Femur (tissue), 1 donor: ENCODE measurements around the gene GBP5.
"Not testable (repeated sequence)": the region's sequence is repeated elsewhere in the genome, so short reads cannot be mapped to it uniquely, and the experiment has no call there.

Experiments
- DNase-seq: peaks from one replicate; pipeline ENCODE4 v3.0.0-alpha.2; 2017

The GBP5 gene

DNA sequence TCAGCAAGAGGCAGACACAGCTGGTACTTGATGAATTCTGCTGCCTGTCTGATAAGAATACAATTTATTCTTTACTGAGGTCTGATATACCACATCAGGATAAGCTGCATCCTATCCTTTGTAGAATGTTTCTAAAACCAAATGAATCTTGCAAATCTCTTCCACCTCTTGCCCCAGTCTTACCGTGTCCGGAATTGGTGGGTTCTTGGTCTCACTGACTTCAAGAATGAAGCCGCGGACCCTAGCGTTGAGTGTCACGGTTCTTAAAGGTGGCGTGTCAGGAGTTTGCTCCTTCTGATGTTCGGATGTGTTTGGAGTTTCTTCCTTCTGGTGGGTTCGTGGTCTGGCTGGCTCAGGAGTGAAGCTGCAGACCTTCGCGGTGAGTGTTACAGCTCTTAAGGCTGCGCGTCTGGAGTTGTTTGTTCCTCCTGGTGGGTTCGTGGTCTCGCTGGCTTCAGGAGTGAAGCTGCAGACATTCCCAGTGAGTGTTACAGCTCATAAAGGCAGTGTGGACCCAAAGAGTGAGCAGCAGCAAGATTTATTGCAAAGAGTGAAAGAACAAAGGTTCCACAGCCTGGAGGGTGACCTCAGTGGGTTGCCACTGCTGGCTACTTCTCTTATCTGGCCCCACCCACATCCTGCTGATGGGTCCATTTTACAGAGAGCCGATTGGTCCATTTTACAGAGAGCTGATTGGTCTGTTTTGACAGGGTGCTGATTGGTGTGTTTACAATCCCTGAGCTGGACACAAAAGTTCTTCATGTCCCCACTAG, at the start of gene GBP5:
Gene GBP5, minus strand, starts transcription at position 592 of the 773 bp plus-strand sequence. CDS start 3,305 bp downstream, outside the sequence.
- not testable (repeated sequence) for DNase-seq

GRCh38 chr1:89322402-89322801, 49.7 kb upstream of the GBP5 start:
- no peak for DNase-seq

DNA sequence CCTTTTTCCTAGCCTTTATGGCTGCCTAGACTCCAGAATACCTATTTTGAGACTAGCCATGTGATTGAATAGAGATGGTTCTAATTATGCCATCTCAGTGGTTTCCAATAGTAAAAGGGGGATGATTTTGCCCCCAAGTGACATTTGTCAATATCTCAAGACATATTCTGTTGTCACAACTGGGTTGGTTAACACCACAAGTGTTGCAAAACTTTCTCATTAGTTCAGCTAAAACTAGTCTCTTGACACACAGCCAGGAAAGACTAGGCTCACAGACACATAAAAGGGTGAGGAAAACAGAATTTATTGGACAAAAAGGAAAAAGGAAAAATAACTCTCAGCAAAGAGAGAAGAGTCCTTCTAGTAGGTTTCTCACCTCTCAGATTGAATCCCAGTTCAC, 39.9 kb upstream of the GBP5 start:
- DNase-seq: no peak

DNA sequence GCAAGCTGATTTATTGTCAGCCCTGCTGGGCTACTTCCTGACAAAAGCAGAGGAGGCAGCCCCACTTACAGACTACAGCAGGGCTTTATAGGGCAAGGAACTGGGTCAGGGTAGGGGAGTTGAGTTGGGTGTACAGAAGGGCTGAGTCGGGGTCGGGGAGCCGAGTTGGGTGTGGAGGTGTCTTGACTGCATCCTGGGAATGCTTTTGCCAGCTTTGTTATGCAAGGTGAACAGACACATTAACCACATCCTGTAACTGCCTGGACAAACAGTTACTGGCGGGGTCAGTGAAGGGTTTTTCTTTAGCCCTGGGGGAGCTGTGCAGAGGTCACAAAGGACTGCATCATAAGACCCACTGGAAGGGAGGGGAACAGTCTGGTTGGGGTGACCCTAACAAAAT, 39.1 kb upstream of the GBP5 start:
- DNase-seq: no peak

DNA sequence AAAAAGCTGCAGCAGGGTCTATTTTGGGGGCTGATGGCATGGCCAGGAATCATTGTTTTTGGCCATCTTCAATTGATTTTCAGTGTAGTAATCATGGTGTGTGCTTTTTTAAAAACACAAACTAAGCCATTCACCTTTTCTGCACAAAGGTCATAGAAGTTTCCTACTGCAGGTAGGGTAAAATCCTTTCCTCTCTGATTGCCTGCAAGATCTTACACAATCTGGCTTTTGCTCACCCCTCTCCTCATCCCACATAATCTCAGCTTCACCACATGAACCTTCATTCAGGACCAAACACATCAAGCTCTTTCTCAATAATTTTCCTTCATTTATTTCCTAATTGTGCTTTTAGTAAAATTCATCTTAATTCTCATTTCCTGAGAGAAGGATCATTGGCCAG, 38.3 kb upstream of the GBP5 start:
- no peak for DNase-seq

DNA sequence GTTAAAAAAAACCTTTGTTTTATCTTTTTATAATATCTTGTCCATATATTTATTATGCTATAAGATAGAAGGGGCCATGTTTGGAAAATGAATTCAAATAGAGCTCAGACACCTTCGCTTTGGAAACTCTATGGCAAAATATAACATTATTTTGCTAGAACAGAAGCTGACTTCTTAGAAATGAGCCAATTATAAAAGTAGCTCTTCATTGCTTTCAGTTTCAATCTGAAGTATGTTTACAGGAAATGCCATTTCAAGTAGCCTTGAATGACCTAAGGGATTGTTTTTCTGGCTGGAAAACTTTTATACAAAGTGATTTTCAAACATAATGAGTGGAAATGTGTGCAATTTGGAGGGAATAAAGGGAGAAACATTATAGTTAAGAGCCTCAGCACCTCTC, 37.8 kb upstream of the GBP5 start:
- no peak for DNase-seq

GRCh38 chr1:89309828-89310227, 37.2 kb upstream of the GBP5 start:
- DNase-seq: no peak

DNA sequence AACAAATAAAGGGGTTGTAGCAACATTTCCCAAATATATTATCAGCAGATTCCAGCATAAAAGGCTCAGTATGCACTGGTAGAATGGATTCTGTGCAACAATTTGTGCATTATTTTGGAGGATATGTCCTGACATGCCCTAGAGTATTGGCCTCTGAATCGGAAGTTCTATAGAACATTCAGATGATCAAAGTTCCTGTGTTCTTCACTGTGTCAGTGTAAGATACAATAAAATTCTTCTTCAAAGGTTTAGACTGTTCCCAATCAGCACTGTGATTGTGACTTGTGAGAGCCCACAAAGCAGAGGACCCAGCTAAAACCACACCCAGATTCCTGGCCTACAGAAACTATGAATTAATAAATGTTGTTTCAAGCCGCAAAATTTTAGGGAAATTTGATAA, 33.6 kb upstream of the GBP5 start:
- DNase-seq: no peak

DNA sequence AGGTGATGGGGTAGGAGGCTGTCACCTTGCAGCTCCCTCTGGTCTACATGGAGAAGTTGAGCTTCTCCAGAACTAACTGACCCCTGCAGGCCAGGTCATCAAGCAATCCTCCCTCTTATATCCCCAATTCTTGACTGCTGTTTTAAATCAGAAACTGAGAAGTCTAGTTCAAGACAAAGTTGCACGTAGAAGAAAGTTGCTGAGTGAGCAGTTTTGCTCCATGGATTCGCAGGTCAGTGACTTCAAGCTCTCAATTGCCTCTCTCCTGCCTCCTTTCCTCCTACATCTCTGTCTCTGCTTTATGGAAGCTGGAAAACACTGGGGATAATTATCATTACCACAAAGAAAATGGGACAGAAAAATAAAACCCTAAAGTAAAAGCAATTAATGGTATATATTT, 32.8 kb upstream of the GBP5 start:
- DNase-seq: no peak

- no peak for DNase-seq
Observed at GRCh38 chr1:89304572-89305230, 32.0 kb upstream of the GBP5 start.

DNA sequence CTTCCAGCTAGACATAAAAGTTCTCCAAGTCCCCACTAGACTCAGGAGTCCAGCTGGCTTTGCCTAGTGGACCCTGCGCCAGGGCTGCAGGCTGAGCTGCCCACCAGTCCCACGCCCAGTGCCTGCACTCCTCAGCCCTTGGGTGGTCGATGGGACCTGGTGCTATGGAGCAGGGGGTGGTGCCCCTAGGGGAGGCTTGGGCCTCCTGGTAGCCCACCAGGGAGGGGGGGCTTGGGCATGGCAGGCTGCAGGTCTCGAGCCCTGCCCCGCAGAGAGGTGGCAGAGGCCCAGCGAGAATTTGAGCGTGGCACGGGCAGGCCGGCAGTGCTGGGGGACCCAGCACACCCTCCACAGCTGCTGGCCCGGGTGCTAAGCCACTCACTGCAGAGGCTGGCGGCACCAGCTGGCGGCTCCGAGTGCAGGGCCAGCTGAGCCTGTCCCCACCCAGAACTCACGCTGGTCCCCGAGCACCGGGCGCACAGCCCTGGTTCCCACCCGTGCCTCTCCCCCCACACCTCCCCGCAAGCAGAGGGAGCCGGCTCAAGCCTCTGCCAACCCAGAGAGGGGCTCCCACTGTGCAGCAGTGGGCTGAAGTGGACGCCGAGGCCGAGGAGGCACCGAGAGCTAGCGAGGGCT, 30.2 kb upstream of the GBP5 start:
- no peak for DNase-seq

DNA sequence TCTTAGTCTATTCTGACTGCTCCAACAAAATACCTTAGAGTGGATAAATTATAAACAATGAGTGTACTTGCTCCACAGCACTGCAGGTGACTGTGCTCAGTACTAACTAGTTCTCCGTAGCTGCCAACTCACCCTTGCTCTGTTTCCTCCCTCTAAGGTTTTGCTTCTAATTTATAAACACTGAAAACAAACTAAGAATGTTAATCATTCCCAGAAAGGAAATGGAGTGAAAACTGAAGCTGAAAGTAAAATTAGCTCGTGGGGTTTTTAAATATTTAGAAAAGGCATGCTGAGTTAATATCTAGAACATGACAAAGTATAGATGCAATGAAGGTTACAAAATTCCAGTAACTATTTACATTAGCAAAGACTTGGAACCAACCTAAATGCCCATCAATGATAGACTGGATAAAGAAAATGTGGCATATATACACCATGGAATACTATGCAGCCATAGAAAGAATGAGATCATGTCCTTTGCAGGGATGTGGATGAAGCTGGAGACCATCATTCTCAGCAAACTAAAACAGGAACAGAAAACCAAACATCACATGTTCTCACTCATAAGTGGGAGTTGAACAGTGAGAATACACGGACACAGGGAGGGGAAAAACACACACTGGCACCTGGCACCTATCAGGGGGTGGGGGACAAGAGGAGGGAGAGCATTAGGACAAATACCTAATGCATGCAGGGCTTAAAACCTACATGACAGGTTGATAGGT, 27.2 kb upstream of the GBP5 start:
- not testable (repeated sequence) for DNase-seq

DNA sequence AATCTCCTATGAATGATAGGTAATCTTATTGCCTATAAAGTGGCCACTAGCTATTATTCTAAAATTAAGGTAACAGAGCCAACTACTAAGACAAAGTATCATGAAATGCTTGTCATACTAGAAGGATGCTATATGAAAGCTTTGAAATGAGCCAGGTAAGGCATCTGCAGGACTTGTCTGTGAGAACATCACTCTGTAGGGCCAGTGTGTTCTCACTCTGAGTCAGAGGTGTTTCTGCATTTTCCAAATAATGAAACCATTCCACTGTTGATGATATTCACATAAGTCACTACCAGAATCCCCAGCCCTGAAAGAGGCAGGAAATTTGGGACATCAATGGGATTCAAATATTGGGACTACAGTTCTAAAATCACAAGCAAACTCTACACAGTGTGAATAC, 25.8 kb upstream of the GBP5 start:
- no peak for DNase-seq

- DNase-seq: no peak
Observed at GRCh38 chr1:89295187-89295586, 22.5 kb upstream of the GBP5 start.

- DNase-seq: no peak
Observed at GRCh38 chr1:89291276-89291675, 18.6 kb upstream of the GBP5 start.

DNA sequence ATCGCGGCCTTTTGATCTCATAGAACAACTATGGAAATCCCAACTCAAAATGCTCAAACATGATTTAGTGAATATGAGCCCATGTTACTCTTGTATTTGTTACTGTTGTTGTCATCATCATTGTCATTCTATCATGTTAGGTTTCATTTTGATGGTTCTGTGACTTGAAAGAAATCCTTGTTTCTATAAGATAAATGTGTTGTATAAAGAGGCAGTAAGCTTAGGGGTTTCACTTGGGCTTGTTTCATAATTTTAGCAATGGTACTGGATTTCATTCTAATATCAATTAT, 15.3 kb upstream of the GBP5 start:
- no peak for DNase-seq

GRCh38 chr1:89287181-89288050, 14.8 kb upstream of the GBP5 start:
- DNase-seq: no peak

DNA sequence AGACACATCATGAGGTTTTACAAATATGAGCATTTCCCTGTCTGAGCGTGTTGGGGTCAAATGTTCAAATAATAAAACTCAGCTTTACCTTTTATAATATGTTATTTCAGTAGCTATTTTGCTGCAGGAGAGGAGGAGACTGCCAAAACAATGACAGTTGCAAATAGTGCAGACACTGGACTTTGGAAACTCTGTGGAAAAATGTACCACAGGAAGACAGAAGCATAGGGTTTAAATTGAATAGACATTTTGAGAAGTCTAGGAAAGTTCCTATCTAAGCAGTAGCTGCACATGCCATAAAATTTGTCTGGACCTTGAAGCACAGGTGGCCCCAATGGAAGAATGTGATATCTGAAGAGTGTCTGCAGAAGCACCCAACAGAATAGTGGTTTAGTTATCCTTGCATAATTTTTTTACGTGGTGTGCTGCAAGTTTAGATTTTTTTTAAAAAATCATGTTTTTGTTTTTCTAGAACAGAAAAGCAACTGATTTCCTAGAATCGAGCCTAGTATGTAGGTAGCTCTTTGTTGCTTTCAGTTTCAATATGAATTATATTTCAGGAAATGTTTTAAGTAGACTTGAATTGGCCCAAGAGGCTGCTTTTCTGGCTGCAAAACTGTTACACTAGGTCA, 14.0 kb upstream of the GBP5 start:
- no peak for DNase-seq

GRCh38 chr1:89285745-89286380, 13.2 kb upstream of the GBP5 start:
- DNase-seq: no peak

DNA sequence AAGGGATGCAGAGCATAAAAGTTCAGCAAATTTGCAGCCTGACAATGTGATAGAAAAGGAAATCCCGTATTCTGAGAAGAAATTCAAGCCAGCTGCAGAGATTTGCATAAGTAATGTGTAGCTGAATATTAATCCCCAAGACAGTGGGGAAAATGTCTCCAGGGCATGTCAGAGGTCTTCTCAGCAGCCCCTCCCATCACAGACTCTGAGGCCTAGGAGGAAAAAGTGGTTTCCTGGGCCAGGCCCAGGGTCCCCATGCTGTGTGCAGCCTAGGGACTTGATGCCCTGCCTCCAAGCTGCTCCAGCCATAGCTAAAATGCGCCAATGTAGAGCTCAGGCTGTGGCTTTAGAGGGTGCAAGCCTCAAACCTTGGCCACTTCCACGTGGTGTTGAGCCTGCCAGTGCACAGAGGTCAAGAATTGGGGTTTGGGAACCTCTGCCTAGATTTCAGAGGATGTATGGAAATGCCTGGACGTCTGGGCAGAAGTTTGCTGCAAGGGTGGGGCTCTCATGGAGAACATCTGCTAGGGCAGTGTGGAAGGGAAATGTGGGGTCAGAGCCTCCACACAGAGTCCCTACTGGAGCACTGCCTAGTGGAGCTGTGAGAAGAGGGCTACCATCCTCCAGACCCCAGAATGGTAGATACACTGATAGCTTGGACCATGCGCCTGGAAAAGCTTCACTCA, 11.6 kb upstream of the GBP5 start:
- not testable (repeated sequence) for DNase-seq

DNA sequence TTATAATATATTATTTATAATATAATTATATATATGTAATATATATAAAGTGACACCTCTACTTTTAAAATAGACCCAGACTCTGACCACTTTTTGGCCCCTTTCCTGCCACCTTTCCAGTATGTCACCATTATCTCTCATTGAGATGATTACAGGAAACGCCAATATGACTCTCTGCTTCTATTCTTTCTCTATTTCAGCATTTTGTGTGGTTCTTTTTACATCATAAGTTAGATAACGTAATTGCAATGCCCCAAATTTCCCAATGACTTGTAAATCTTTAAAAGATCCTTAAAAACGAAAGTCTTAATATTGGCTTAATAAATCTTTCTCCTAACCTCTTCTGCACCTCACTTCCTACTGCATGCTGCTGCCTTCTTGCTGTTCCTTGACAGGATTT, 8.1 kb upstream of the GBP5 start:
- no peak for DNase-seq
